ENCODE measurements around the gene TIGD4. TPM values are rescaled to one million over a fixed set of nuclear protein-coding genes. Genes with fewer than 3 reads are reported as not detected.

Gene TIGD4
- total RNA-seq, 1 experiment from 2014 or later: 1.9 TPM

- no peak for TF ChIP-seq E2F1 (CRISPR knock-in tag; IDR thresholded peaks at IDR 0.05)
- TF ChIP-seq MAX (CRISPR knock-in tag; IDR thresholded peaks at IDR 0.05): no peak
- no peak for TF ChIP-seq ZSCAN18 (CRISPR knock-in tag; IDR thresholded peaks at IDR 0.05)
- TF ChIP-seq ERG (CRISPR knock-in tag; IDR thresholded peaks at IDR 0.05): no peak
- TF ChIP-seq SP1 (CRISPR knock-in tag; conservative IDR thresholded peaks at IDR 0.05): no peak
- TF ChIP-seq ZNF263 (CRISPR knock-in tag; IDR thresholded peaks at IDR 0.05; ENCODE audit: low read depth): no peak
- no peak for TF ChIP-seq ZBTB43 (CRISPR knock-in tag; IDR thresholded peaks at IDR 0.05)
- TF ChIP-seq USF1 (CRISPR knock-in tag; IDR thresholded peaks at IDR 0.05): no peak
- TF ChIP-seq ETV6 (CRISPR knock-in tag; IDR thresholded peaks at IDR 0.05): no peak
- no peak for TF ChIP-seq HMGA2 (CRISPR knock-in tag; IDR thresholded peaks at IDR 0.05)
- no peak for TF ChIP-seq STAT6 (CRISPR knock-in tag; conservative IDR thresholded peaks at IDR 0.05; ENCODE audit: low read depth)
- no peak for TF ChIP-seq RELA (CRISPR knock-in tag; IDR thresholded peaks at IDR 0.05; ENCODE audit: borderline replicate concordance)
- TF ChIP-seq MLX (CRISPR knock-in tag; IDR thresholded peaks at IDR 0.05): no peak
- TF ChIP-seq IRF1 (CRISPR knock-in tag; IDR thresholded peaks at IDR 0.05): no peak
- no peak for TF ChIP-seq CREM (CRISPR knock-in tag; IDR thresholded peaks at IDR 0.05)
- no peak for TF ChIP-seq ZNF232 (CRISPR knock-in tag; IDR thresholded peaks at IDR 0.05)
- no peak for TF ChIP-seq ZNF317 (CRISPR knock-in tag; IDR thresholded peaks at IDR 0.05; ENCODE audit: borderline replicate concordance, low read depth)
- POLR2A ChIA-PET: interaction anchor here (0.6 kb wide), 1 partner anchor 10 kb away, joined by 3 read pairs; no protein-coding TSS in a partner anchor
- H3K4me3 Mint-ChIP-seq: no peak overlapping the region
Measured at GRCh38 chr4:152806501-152807125, 27.1 kb upstream of the TIGD4 start.

More at GRCh38 chr4:152806501-152807125, 27.1 kb upstream of the TIGD4 start:
- DNase-seq (ENCODE audit: low spot score) (no peak), ATAC-seq (no peak)
- Mint-ChIP-seq H3K27me3 (ENCODE audit: low read depth) (peaks cover 9% of the 10 kb centered on the region), H3K36me3 (peaks cover 11% of the 10 kb centered on the region), H3K4me1 (peaks cover 56% of the 10 kb centered on the region), H3K9me3 (peaks cover 10% of the 10 kb centered on the region), H3K27ac (no peak overlapping the region)
- CTCF ChIA-PET: interaction anchor here (0.5 kb wide), 1 partner anchor 158 kb away, joined by 3 read pairs; no protein-coding TSS in a partner anchor
